GM10248 (cell line): ENCODE measurements around the gene MALAT1.
A peak's percentile ranks its signal among the peaks of the same experiment; 100 is the strongest.

Source experiments
- CTCF ChIA-PET: fragments of 300-600 bp; sonication (Branson Sonifier 250); formaldehyde crosslinking; extraction: SDS; loops from one replicate; lab custom pipeline; 2021; ENCODE audit warnings: antibody characterized with exemption; lab: Yijun Ruan, JAX
- POLR2A ChIA-PET: fragments of 350-650 bp; sonication (Branson Sonifier 250); formaldehyde crosslinking; extraction: SDS; loops from one replicate; lab custom pipeline; 2020; ENCODE audit warnings: antibody characterized with exemption; lab: Yijun Ruan, JAX
- DNase-seq: peaks from one replicate; pipeline ENCODE4 v3.0.0; 2012; ENCODE audit errors: extremely low spot score
- TF ChIP-seq, protein P1 (sequence below): IDR thresholded peaks from 2 replicates; pipeline ENCODE4 v1.5.1; 2012; ENCODE audit warnings: mild to moderate bottlenecking, low read depth; ENCODE audit errors: extremely low read depth, missing control alignments, control extremely low read depth

MALAT1 gene

GRCh38 chr11:65542738-65543390 is 44.0 kb downstream of the MALAT1 start:
- TF ChIP-seq, protein P1, sequence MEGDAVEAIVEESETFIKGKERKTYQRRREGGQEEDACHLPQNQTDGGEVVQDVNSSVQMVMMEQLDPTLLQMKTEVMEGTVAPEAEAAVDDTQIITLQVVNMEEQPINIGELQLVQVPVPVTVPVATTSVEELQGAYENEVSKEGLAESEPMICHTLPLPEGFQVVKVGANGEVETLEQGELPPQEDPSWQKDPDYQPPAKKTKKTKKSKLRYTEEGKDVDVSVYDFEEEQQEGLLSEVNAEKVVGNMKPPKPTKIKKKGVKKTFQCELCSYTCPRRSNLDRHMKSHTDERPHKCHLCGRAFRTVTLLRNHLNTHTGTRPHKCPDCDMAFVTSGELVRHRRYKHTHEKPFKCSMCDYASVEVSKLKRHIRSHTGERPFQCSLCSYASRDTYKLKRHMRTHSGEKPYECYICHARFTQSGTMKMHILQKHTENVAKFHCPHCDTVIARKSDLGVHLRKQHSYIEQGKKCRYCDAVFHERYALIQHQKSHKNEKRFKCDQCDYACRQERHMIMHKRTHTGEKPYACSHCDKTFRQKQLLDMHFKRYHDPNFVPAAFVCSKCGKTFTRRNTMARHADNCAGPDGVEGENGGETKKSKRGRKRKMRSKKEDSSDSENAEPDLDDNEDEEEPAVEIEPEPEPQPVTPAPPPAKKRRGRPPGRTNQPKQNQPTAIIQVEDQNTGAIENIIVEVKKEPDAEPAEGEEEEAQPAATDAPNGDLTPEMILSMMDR, result no peak
- ChIA-PET POLR2A (no interaction called here), CTCF (interaction anchor here (0.7 to 6.1 kb wide), 7 partner anchors 11 to 52 kb away, joined by 3 to 86 read pairs (median 54); partner anchors contain the start of genes EHBP1L1, FAM89B, KCNK7 and LTBP3)
- DNase-seq, result no peak

DNA sequence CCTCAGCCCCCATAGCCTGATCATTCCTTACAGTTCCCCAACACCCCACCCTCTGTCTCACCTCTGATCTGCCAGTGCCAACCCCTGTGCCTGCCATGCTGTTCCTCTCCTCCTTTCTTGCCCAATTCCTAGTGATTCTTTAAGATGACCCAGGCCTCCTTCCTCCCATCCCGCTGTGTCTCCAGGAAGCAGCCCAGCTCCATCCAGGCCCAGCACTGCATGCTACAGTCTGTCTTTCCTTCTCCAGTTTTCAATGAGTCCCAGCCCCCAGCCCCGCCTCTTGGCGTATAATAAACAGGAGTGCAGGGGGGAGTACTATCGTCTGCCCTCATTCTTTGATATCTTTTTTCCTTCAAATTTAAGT is 47.0 kb downstream of the MALAT1 start:
- no peak for DNase-seq
- ChIA-PET POLR2A (no interaction called here), CTCF (interaction anchor here (1.0 to 1.4 kb wide), 2 partner anchors 25 to 48 kb away, joined by 3 to 5 read pairs; no protein-coding TSS in a partner anchor)
- TF ChIP-seq, protein P1, result no peak

- TF ChIP-seq, protein P1, result no peak
- DNase-seq, result peak; percentile 98
- ChIA-PET CTCF (interaction anchor here (1.0 to 1.4 kb wide), 4 partner anchors 21 to 47 kb away, joined by 3 to 5 read pairs (median 4); partner anchors contain the start of gene ZNRD2), POLR2A (interaction anchor here (0.6 to 1.0 kb wide), 3 partner anchors 15 to 121 kb away, joined by 3 to 6 read pairs (median 4); no protein-coding TSS in a partner anchor)
Observed at GRCh38 chr11:65546217-65546958, 47.5 kb downstream of the MALAT1 start.

GRCh38 chr11:65547446-65548125 is 48.7 kb downstream of the MALAT1 start:
- CTCF ChIA-PET, result interaction anchor here (1.1 to 1.9 kb wide), 3 partner anchors 20 to 40 kb away, joined by 4 to 6 read pairs (median 4); partner anchors contain the start of gene ZNRD2
- POLR2A ChIA-PET, result no interaction called here
- no peak for DNase-seq
- TF ChIP-seq, protein P1, result no peak

- CTCF ChIA-PET, result interaction anchor here (0.9 to 1.9 kb wide), 5 partner anchors 8 to 131 kb away, joined by 3 to 6 read pairs (median 5); no protein-coding TSS in a partner anchor
- no peak for DNase-seq
- POLR2A ChIA-PET, result no interaction called here
- TF ChIP-seq, protein P1, result no peak
Observed at GRCh38 chr11:65548395-65548794, 49.5 kb downstream of the MALAT1 start.

DNA sequence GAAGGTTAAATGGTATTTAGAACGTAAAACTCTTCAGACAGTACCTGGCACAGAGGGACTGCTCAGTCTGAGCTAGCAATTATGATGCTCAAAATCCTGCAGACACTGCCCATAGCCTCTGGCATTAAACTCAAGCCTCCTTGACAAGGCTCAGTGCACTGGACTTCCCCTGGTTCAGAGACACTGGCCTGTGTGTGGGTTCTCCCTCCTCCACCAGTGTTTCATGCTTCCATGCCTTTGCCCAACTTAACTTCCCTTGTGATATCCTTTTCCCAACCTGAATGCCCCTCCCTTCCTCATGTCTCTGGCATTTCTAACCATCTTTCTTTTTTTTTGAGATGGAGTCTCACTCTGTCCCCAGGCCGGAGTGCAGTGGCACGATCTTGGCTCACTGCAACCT is 50.3 kb downstream of the MALAT1 start:
- CTCF ChIA-PET, result interaction anchor here (0.7 to 1.9 kb wide), 6 partner anchors 9 to 132 kb away, joined by 3 to 6 read pairs (median 4); no protein-coding TSS in a partner anchor
- DNase-seq, result no peak
- TF ChIP-seq, protein P1, result no peak
- POLR2A ChIA-PET, result no interaction called here
